Kasumi-1 (cell line): ENCODE data around the gene RBM14.
"Not testable (repeated sequence)": the region's sequence is repeated elsewhere in the genome, so short reads cannot be mapped to it uniquely, and the experiment has no call there.

Experiments
- DNase-seq, 2 experiments: peaks; one replicate each; lab custom pipeline; 2025; lab: John Stamatoyannopoulos, UW

The RBM14 gene

GRCh38 chr11:66632952-66633351, 16.5 kb downstream of the RBM14 start:
- no peak for DNase-seq

GRCh38 chr11:66636411-66636810, 20.0 kb downstream of the RBM14 start:
- no peak for DNase-seq

GRCh38 chr11:66637557-66638176, 21.2 kb downstream of the RBM14 start:
- no peak for DNase-seq

- DNase-seq, result peak; percentile 99 to 100
Observed at GRCh38 chr11:66638177-66639065, 22.0 kb downstream of the RBM14 start, which contains the start of gene RBM4. Gene RBM4 (plus strand): TSS chr11:66638703. CDS start chr11:66639712, 1,009 bp downstream.

- peak; percentile 18 to 47 for DNase-seq
Observed at GRCh38 chr11:66639066-66639813, 22.8 kb downstream of the RBM14 start.

- not testable (repeated sequence) for DNase-seq
Observed at GRCh38 chr11:66639814-66640340, 23.4 kb downstream of the RBM14 start.

GRCh38 chr11:66641834-66642233, 25.4 kb downstream of the RBM14 start:
- DNase-seq, result no peak

- DNase-seq, result no peak
Observed at GRCh38 chr11:66643745-66644437, 27.5 kb downstream of the RBM14 start.

- DNase-seq, result no peak
Observed at GRCh38 chr11:66646828-66647227, 30.4 kb downstream of the RBM14 start.

- no peak for DNase-seq
Observed at GRCh38 chr11:66649903-66650302, 33.5 kb downstream of the RBM14 start.

- no peak for DNase-seq
Observed at GRCh38 chr11:66651016-66651415, 34.6 kb downstream of the RBM14 start.

- no peak for DNase-seq
Observed at GRCh38 chr11:66652651-66653050, 36.2 kb downstream of the RBM14 start.

GRCh38 chr11:66653123-66653522, 36.7 kb downstream of the RBM14 start:
- DNase-seq, result no peak

- DNase-seq, result peak; percentile 43 to 50
Observed at GRCh38 chr11:66659763-66660162, 43.3 kb downstream of the RBM14 start.

- no peak for DNase-seq
Observed at GRCh38 chr11:66663741-66664296, 47.4 kb downstream of the RBM14 start.

- DNase-seq, result no peak
Observed at GRCh38 chr11:66665369-66665768, 48.9 kb downstream of the RBM14 start.

GRCh38 chr11:66670816-66671215, 54.4 kb downstream of the RBM14 start:
- DNase-seq, result no peak

GRCh38 chr11:66674964-66675602, 58.7 kb downstream of the RBM14 start:
- DNase-seq, result no peak

GRCh38 chr11:66676282-66676919, 60.0 kb downstream of the RBM14 start:
- DNase-seq, result no peak
